ENCODE measurements around the gene PI4KA.

GRCh38 chr22:20748082-20748481 is 110.5 kb downstream of the PI4KA start:
- TF ChIP-seq CTCF (IDR thresholded peaks at IDR 0.05) (no peak), POLR2A (IDR thresholded peaks at IDR 0.05; ENCODE audit: low read depth) (no peak), POLR2AphosphoS5 (IDR thresholded peaks at IDR 0.05) (no peak), EP300 (IDR thresholded peaks at IDR 0.05) (no peak)

Data from esophagus muscularis mucosa (tissue), 4 donors.